Endometrium (tissue), 2 donors: Measurements from ENCODE around the gene MYMX.
"Not testable (repeated sequence)": the region's sequence is repeated elsewhere in the genome, so short reads cannot be mapped to it uniquely, and the experiment has no call there.

Experiments used
- FAIRE-seq: peaks from 2 replicates; lab custom pipeline; 2012; peaks lifted over from hg19 to GRCh38; lab: Jason Lieb, UNC
- donor health status: control.
- donor health status: control.

The MYMX gene

DNA sequence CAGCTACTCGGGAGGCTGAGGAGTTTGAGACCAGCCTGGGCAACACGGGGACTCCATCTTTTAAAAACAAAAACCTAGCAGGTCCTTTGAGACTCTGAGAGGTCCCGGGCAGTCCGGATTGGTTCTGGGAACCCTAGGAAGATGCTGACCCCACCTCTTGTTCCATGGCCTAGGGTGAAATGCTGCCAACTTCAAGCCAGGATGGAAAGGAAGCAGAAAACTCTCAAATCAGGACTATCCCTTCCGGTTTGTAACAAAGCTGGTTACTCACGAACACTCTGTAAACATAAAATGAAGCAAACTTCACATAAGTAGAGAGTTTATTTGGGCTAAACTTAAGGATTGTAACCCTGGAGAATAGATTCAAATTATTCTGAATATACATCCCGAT is 30.1 kb upstream of the MYMX start:
- FAIRE-seq, result no peak

DNA sequence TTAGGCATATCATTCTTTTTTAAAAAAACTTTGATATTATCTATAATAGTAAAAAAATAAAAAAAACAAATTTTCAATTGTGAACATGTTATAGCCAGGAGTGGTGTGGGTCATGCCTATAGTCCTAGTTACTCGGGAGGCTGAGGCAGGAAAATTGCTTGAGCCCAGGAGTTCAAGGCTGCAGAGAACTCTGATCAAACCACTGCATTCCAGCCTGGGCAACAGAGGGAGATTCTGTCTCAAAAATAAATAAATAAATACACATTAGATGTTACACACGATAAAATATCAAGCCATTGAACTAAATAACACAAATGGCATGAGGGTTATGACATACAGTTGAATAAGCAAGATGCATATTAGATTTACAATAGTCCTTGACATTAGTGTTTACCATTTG is 27.9 kb upstream of the MYMX start:
- no peak for FAIRE-seq

DNA sequence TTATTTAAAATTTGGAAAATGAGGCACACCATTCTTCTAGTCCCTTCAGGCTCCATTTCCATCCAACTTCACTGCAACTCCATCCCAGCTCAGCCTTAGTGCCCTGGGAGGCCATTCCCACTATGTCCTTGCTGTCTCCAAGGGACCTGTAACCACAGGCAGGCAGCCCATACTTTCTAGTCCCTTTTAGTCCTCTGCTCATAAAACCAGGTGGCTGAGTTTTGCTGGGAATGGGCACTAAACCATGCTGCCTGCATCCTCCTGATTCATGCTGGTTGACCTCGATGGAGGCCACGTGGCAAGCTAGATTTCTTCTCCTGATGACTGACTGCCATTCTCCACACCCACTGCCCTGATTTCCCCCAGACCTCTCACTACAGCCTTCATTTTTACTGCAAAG is 27.5 kb upstream of the MYMX start:
- FAIRE-seq, result no peak

DNA sequence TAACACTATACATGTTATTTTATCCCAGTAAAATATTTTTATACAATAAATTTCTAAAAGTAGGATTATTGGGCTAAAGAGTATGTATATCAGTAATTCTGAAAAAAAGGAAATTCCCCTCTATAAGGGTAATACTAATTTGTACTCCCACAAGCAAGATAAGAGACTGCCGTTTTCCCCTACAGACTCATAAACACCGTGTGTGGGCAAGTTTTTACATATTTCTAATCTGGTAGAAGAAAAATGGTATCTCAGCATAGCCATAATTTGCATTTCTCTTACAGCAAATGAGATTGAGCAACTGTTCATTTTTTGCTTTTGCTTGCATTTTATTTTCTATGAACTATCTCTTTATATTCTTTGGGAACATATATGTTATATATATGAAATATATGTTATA is 26.0 kb upstream of the MYMX start:
- no peak for FAIRE-seq

DNA sequence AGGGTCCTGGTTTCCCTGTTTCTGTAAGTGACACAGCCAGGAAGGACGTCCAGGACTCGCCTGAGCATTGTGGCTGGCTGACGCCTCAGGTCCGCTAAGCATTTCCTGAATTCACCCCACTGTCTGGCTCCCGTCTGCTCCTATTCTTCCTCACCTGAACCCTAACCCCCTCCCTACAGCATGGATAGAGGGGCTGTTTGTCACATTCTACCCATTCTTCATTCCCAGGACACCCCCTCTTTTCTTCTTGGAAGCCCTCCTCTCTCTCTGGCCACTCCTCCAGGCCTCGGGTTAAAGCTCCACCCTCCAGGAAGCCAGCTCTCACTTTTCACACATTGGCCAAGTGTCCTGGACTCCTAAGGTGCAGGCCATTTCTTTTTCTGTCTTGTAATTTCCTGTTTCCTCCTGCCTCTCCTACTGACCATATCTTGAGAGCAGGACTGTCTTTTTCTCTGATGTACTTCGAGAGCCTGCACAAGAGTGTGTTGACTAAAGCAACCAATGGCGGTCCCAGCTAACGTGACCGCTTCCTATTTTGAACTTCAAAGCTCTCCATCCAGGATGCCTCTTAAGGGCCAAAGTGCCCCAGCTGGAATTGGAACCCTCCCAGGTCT is 24.2 kb upstream of the MYMX start:
- FAIRE-seq, result no peak

DNA sequence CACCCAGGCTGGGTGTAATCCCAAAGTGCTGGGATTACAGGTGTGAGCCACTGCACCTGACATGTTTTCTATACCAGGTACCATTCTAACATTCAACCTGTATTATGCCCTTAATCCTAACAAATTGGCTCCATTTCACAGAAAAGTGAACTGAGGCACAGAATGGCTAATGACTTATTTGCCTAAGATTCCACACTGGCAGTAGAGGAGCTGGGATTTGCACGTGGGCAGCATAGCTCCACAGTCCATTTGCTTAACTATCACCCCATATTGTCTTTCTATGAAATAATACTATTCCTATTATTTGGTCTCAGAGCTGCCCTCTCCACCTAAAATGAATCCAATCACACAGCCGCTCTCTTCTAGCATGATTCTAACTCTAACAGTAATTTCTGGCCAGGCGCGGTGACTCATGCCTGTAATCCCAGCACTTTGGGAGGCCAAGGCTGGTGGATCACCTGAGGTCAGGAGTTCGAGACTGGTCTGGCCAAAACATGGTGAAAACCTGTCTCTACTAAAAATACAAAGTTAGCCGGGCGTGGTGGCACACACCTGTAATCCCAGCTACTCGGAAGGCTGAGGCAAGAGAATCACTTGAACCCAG is 23.3 kb upstream of the MYMX start:
- no peak for FAIRE-seq

DNA sequence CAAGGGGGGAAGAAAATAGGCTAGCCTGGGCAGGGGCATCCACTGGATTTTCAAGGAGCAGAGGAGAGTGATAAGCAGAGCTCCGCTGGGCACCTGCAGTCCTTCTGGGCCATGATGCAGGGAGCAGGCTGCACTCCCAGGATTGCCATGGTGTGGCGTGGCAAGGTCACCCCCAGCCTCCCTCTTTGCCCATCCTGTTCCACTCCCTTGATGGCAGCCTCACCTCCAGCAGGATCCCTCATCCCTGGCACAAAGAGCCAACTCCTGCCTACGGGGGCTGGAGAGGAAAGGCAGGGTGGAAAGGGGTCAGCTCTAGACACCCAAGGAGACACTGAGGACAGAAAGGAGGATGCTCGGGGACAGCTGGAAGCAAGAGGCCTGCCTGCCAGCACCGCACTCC is 22.4 kb upstream of the MYMX start:
- no peak for FAIRE-seq

DNA sequence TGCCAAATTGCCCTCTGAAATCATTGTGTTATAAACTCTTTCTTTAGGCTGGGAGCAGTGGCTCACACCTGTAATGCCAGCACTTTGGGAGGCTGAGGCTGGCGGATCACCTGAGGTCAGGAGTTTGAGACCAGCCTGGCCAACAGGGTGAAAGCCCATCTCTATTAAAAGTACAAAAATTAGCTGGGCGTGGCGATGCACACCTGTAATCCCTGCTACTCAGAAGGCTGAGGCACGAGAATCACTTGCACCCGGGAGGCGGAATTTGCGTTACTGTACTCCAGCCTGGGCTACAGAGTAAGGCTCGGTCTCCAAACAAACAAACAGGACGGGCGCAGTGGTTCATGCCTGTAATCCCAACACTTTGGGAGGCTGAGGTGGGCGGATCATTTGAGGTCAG is 20.4 kb upstream of the MYMX start:
- not testable (repeated sequence) for FAIRE-seq

DNA sequence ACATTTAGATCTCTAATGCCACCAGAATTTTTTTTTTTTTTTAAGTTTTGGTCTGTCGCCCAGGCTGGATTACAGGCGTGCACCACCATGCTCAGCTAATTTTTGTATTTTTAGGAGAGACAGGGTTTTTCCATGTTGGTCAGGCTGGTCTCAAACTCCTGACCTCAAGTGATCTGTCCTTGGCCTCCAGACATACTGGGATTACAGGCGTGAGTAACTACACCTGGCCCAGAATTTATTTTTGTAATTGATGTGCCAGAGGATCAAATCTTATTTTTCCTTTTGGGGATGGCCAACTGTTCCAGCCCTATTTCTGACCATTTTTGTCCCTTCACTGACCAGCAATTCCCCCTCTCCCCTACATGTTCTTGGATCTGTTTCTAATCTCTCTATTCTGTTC is 18.0 kb upstream of the MYMX start:
- FAIRE-seq, result no peak

DNA sequence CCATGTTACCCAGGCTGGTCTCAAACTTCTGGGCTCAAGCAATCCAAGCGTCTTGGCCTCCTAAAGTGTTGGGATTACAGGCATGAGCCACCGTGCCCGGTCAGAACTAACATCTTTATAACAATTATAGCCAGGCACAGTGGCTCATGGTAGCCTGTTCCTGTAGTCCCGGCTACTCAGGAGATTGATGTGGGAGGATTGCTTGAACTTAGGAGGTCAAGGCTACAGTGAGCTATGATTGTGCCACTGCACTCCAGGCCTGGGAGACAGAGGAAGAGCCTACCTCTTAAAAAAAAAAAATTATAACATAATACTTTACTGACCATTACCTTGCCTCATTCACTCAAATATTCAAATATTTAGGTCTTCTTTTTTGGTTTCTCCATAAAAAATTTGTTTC is 16.8 kb upstream of the MYMX start:
- FAIRE-seq, result no peak

DNA sequence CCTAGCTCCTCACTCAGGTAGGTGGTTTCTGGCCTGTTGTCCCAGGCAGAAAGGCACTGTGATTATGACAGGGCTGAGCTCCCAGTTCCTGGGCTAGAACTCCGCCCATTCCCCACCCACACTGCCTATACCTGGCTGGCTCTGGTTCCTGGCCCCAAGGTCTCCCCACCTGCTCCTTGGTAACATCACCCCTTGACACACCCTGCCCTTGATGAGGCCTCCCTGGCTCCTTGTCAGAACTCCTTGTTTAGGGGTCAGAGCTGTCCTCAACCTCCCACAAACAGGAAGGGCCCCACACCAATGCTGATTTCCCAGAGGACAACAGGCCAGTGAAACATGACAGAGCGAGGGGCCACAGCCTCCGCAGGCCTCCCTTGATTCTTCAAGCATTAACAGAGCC is 15.5 kb upstream of the MYMX start:
- FAIRE-seq, result no peak

DNA sequence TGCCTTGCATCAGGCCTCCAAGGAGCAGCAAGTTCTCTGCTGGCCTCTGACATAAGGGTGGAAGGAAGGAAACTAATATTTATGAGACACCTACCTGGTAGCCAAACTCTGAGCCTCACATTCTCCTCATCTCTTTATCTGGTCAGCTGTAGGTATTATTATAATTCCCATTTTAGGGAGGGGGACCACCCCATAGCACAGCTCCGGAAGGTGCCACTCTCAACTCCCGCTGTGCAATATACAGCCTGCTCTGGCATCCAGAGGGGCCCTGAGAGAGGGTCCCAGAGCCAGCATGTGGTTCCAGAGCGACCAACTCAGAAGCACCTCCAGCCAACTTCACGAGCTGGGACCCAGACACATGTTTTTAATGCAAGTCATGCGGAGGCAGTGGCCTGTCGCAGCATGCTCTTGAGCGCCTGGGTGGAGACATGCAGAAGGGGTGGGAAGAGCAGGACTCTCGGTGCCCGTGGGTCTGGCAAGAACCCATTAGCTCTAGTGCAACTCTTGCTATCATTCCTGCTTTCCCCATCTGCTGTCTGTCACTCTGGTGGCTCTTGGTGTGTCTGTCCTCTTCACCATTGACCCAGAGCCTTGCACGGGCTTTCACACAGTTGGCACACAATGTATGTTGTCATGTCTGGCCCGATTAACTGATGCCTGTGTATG is 15.0 kb upstream of the MYMX start:
- FAIRE-seq, result no peak

DNA sequence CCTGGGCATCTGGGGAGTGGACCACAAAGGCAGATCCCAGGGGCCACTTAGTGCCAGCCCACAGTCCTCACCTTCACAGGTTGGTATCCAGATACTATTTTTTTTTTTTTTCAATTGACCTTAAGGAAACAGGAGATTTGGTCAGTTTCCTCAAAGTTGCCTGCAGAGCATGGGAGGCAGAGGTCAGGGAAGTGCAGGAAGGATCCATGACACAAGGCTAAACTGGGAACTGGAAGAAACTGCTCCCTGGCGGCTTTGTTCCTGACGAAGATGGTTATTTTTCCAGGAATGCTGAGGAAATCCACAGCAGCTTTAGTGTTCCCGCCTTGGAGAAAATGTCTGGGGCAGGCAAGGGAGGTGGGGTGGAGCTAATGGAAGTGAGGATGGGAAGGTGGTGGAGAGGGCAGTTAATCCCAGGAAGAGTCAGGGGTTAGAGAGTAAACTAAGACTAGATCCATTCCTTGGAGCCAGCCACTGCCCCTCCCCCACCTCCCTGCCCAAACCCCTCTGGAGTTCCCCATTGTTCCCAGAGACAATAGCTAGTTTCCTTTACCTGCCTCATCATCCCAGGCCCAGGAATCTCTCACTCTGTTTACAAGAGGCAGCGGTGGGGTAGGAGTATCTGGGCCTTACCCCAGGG is 14.3 kb upstream of the MYMX start:
- FAIRE-seq, result no peak

DNA sequence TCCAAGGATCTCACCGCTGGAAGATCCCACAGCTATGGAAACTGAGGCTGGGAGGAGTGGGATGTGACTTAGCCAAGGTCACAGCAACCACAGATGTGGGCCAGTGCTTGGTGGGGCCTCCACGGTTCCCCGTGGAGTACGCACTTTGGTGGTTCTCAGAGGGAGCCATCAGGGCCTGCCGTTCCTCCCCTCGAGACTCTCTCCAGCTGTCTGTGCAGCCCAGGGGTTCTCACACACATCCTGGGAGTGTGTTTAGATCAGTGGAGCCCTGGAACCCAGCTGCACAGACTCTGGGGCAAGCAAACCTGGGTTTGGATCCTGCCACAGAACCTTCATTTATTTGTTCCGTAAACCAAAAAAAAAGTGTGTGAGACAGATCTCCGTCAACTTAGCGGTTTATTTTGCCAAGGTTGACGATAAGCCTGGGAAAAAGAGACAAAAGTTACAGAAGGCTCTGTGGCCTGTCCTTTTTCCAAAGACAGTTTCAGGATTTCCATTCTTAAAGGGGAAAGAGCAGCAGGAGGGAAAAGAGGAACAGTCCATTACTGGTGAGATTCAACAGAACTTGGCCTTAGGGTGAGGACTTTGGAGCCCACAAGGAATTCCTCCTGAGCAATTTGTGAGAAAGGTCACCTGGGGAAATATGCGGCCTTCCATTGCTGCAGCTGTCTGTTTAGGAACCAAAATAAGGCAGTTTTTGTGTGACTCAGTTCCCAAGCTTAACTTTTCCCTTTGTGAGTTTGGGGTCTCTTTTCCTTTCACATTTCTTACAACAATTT is 13.6 kb upstream of the MYMX start:
- FAIRE-seq, result no peak

DNA sequence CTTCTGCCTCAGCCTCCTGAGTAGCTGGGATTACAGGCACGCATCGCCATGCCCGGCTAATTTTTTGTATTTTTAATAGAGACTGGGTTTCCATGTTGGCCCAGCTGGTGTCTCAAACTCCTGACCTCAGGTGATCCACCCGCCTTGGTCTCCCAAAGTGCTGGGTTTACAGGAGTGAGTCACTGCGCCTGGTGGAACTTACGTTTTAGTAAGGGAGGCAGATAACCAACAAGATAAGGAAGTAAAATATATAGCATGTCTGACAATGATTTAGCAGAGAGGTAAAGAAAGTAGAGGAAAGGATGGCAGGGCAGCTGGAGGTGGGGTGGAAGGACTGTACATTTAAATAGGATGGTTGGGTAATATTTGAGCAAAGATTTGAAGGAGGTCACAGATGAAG is 12.8 kb upstream of the MYMX start:
- no peak for FAIRE-seq

DNA sequence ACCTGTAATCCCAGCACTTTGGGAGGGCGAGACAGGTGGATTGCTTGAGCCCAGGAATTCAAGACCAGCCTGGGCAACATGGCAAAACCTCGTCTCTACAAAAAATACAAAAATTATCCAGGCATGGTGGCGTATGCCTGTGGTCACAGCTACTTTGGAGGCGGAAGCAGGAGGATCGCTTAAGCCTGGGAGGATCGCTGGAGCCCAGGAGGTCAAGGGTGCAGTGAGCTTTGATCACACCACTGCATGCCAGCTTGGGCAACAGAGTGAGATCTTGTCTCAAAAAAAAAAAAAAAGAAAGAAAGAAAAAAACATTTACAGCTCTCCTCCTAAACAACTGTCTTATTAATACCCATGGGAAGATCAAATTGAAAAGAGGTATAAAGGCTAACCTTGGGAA is 8.8 kb upstream of the MYMX start:
- FAIRE-seq, result no peak

DNA sequence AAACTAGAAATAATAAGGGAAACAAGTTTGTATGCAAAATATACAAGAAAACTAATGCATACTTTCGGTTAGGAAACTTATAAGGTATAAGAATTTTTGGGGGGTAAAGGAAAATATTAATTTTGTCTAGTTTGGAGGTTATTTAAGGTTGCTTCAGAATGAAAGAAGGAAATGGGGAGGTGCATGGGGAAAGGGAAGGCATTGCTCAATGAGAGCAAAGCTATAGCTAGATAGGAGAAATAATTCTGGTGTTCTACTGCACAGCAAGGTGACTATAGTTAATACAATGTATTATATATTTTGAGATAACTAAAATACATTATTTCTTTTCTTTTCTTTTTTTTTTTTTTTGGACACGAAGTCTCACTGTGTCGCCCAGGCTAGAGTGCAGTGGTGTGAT is 5.4 kb upstream of the MYMX start:
- FAIRE-seq, result no peak

DNA sequence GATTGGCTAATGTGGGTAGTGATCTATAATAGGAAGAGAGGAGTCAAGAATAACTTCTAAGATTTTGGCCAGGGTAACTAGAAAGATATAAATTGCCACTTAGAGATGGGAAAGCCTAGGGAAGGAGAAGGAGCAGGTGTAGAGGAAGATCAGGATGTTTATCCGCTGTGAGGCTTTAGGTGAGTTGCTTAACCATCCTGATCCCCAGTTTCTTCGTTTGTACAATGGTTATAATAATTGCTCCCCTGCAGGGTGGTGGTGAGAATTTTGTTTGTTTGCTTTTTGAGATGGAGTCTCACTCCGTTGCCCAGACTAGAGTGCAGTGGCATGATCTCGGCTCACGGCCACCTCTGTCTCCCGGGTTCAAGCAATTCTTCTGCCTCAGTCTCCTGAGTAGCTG is 2.4 kb upstream of the MYMX start:
- no peak for FAIRE-seq

DNA sequence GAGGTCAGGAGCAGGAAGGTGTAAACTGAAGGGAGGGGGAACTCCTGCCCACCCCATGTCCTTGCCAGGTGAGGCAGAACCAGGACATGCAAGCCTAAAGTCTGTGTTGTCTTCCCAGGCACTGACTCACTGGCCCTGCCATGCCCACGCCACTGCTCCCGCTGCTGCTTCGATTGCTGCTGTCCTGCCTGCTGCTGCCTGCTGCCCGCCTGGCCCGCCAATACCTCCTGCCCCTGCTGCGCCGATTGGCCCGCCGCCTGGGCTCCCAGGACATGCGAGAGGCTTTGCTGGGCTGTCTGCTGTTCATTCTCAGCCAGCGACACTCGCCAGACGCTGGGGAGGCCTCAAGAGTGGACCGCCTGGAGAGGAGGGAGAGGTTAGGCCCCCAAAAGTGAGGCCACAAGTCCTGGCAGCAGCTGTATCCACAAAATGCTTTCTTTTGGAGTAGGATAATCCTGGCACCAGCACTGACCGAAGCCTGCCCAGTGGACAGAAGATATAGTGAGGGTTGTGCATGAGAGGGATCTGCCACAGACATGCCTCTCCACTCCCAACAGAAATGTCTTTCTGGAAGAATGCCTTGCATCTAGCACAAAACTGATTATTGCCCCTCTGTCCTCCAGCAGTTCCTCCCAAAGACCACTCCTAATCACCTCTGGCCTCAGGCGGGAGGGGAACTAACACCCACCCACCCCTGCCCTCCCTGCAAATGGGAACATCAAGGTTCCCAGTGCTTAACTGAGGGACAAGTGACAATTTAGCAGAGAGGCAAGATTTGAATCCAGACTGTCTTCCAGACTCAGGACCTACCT is 812 bp downstream of the MYMX start:
- FAIRE-seq, result no peak

DNA sequence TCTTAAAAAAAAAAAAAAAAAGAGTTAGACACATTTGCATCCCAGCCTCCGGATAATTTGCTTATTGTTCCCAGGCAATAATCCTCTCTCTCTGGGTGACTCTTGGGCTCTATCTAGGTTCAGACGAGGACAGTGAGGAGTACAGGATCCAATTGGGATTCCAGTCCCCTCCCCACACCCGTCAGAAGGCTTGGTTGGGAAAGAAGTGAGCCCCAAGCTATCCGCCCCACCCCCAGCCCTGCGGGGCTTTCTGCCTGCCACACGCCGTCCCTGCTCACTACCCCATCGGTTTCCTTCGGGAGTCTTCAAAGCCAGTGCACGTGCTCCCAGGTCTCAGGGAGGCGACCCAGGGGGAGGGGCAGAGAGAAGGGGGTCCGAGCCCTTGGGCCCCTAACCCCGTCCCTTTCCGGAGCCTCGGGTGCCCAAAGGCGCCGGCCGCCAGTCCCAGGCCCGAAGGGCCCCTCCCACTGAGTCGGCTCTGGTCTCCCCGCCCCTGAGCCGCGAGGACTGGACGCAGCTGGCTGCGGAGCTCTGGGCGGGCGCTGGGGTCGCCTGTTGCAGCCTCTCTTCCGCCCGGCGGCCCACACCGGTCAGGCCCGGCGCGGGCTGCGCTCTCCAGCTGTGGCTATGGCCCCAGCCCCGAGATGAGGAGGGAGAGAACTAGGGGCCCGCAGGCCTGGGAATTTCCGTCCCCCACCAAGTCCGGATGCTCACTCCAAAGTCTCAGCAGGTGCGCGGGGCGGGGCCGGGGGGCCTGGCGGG is 2.5 kb downstream of the MYMX start:
- FAIRE-seq, result no peak
